ENCODE data around the gene SLC19A2.
A peak's percentile ranks its signal among the peaks of the same experiment; 100 is the strongest.
"Not testable (repeated sequence)": the region's sequence is repeated elsewhere in the genome, so short reads cannot be mapped to it uniquely, and the experiment has no call there.

SLC19A2 gene

DNA sequence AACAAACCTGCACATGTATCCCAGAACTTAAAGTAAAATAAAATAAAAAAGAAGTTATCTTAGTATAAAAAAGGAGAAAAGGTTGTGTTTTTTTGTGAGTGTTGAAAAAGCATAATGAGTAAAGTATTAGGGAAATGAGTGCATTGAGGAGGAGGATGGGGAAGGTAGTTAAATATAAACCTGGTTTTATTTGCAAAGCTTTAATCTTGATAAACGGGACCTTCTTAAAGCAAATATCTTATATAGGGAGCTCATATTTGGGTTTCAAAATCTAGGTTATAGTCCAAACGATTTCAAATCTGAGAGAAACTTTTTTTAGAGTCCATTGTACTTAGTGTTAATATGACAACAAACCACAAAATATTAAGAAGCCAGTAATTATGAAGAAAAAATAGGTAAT lies 21.7 kb upstream of the SLC19A2 start:
- H3K27me3 ChIP-seq (ENCODE audit: insufficient read depth, low read length) = no peaks in the 10 kb centered on the region
- H3K36me3 ChIP-seq (ENCODE audit: insufficient read depth, low read length) = no peaks in the 10 kb centered on the region
- no CpG with 5 or more reads among the region's 2 CpGs for WGBS
- no peak overlapping the region for H3K4me3 ChIP-seq (ENCODE audit: low read length)
- H3K27ac ChIP-seq (ENCODE audit: low read depth, low read length) = no peak overlapping the region
- no peak overlapping the region for H3K9ac ChIP-seq (ENCODE audit: low read depth, low read length)
- no peaks in the 10 kb centered on the region for H3K4me1 ChIP-seq (ENCODE audit: insufficient read depth, low read length)
- no peaks in the 10 kb centered on the region for H3K9me3 ChIP-seq (ENCODE audit: insufficient read depth, low read depth, low read length)

DNA sequence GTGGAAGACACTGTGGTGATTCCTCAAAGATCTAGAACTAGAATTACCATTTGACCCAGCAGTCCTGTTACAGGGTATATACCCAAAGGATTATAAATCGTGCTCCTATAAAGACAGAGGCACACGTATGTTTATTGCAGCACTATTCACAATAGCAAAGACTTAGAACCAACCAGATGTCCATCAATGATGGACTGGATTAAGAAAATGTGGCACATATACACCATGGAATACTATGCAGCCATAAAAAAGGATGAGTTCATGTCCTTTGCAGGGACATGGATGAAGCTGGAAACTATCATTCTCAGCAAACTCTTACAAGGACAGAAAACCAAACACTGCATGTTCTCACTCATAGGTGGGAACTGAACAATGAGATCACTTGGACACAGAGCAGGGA lies 17.9 kb upstream of the SLC19A2 start:
- H3K4me1 ChIP-seq (ENCODE audit: insufficient read depth, low read length); H3K27ac ChIP-seq (ENCODE audit: low read depth, low read length); H3K9ac ChIP-seq (ENCODE audit: low read depth, low read length); H3K4me3 ChIP-seq (ENCODE audit: low read length); H3K9me3 ChIP-seq (ENCODE audit: insufficient read depth, low read depth, low read length); H3K27me3 ChIP-seq (ENCODE audit: insufficient read depth, low read length); H3K36me3 ChIP-seq (ENCODE audit: insufficient read depth, low read length): not testable (repeated sequence)
- WGBS = 97% methylated on average over 2 of the region's 2 CpGs

DNA sequence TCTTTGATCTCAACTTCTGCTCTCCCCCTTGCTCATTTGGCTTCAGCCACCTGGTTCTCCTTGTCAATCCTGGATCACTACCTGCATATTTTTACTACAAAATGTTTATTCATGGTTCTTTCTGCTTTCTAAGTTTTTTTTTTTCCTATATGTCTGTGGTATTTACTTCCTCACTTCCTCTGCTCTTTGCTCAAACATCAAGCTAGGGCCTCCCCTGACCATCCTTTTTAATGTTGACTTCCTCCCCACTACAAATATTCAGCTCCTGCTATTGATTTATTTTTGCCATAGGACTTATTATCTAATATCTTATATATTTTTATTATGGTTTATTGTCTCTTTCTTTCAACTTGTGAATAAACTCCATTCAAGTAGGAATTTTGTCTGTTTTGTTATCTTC lies 14.1 kb upstream of the SLC19A2 start:
- no peak overlapping the region for H3K27ac ChIP-seq (ENCODE audit: low read depth, low read length)
- no peak overlapping the region for H3K9ac ChIP-seq (ENCODE audit: low read depth, low read length)
- H3K4me3 ChIP-seq (ENCODE audit: low read length) = no peak overlapping the region
- no peaks in the 10 kb centered on the region for H3K4me1 ChIP-seq (ENCODE audit: insufficient read depth, low read length)
- no peaks in the 10 kb centered on the region for H3K36me3 ChIP-seq (ENCODE audit: insufficient read depth, low read length)
- H3K9me3 ChIP-seq (ENCODE audit: insufficient read depth, low read depth, low read length) = no peaks in the 10 kb centered on the region
- H3K27me3 ChIP-seq (ENCODE audit: insufficient read depth, low read length) = no peaks in the 10 kb centered on the region

DNA sequence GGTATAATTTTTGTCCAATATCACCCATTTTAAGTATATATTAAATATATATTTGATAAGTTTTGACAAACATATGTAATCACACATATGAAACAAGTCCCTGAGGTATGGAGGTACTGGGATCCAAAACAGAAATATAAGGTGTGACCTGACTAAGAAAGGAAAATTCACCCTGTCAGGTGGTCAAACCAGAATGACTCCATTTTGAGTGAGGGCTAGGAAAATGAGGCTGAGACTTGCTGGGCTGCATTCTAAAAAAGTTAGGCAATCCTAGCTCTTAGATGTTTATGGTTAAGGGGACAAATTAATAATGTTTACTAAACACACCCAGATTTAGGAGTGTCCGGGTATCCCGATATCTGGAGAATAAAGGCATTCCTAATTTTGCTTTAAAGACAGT lies 11.6 kb upstream of the SLC19A2 start:
- H3K27ac ChIP-seq (ENCODE audit: low read depth, low read length) = no peak overlapping the region
- no peaks in the 10 kb centered on the region for H3K27me3 ChIP-seq (ENCODE audit: insufficient read depth, low read length)
- no peak overlapping the region for H3K4me3 ChIP-seq (ENCODE audit: low read length)
- H3K36me3 ChIP-seq (ENCODE audit: insufficient read depth, low read length) = no peaks in the 10 kb centered on the region
- no peaks in the 10 kb centered on the region for H3K4me1 ChIP-seq (ENCODE audit: insufficient read depth, low read length)
- no peak overlapping the region for H3K9ac ChIP-seq (ENCODE audit: low read depth, low read length)
- H3K9me3 ChIP-seq (ENCODE audit: insufficient read depth, low read depth, low read length) = no peaks in the 10 kb centered on the region
- WGBS = no CpG with 5 or more reads among the region's 2 CpGs

DNA sequence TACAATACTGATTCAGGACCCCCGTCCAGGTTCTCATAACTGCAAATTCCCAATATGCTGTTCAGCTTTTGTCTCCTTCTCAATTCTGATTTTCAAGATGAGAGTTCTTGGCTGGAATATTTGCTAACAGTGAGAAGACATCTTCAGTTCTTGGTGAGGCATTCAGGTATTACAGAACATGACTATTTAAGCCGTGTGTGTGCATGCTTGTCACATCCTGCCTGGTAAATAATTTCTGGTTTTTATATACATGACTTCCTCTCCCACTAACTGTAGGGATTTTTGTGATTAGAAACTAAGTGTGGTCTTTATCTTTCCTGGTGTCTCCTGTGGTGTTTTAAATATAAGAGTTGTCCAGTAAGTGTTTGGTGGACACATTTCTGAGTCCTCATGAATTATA lies 10.2 kb upstream of the SLC19A2 start:
- no peaks in the 10 kb centered on the region for H3K27me3 ChIP-seq (ENCODE audit: insufficient read depth, low read length)
- H3K36me3 ChIP-seq (ENCODE audit: insufficient read depth, low read length) = no peaks in the 10 kb centered on the region
- H3K4me1 ChIP-seq (ENCODE audit: insufficient read depth, low read length) = no peaks in the 10 kb centered on the region
- no peak overlapping the region for H3K9ac ChIP-seq (ENCODE audit: low read depth, low read length)
- H3K4me3 ChIP-seq (ENCODE audit: low read length) = no peak overlapping the region
- H3K27ac ChIP-seq (ENCODE audit: low read depth, low read length) = no peak overlapping the region
- 100% methylated on average over 2 of the region's 2 CpGs for WGBS
- no peaks in the 10 kb centered on the region for H3K9me3 ChIP-seq (ENCODE audit: insufficient read depth, low read depth, low read length)

DNA sequence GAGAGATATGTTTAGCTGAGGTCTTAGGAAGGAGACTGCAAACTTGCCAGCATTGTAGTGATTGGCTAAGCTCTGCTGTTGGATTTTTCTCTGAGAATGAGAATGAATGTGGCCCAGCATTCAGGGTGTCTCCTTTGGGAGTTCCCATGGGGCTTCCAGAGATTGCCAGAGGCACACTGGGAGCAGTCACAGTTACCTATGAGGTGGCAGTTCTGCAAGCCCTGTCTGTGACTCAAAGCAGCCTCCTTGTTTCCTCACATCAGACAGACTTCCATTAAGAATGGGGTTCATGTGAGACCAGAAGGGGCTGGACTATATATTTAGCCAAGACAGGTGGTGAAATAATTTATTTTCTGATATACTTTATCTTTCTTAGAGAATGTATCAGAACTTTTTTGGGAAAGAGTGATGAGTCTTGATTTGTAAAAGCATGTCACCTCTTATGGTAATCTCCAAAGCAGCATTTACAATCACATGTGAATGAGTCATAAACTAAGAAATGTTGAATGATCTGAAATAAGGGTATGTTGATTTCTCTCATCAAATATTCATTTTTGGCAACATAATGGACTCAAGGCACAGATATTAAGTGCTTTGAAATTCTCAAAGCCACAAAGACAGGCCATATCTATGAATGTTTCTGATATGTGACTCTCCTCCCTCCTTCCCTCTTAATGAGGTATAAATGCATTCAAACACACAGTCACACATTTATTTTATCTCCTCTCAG lies 9.5 kb upstream of the SLC19A2 start:
- no peaks in the 10 kb centered on the region for H3K9me3 ChIP-seq (ENCODE audit: insufficient read depth, low read depth, low read length)
- no peak overlapping the region for H3K27ac ChIP-seq (ENCODE audit: low read depth, low read length)
- H3K4me1 ChIP-seq (ENCODE audit: insufficient read depth, low read length) = no peaks in the 10 kb centered on the region
- no peaks in the 10 kb centered on the region for H3K36me3 ChIP-seq (ENCODE audit: insufficient read depth, low read length)
- no peak overlapping the region for H3K4me3 ChIP-seq (ENCODE audit: low read length)
- no peak overlapping the region for H3K9ac ChIP-seq (ENCODE audit: low read depth, low read length)
- no peaks in the 10 kb centered on the region for H3K27me3 ChIP-seq (ENCODE audit: insufficient read depth, low read length)

DNA sequence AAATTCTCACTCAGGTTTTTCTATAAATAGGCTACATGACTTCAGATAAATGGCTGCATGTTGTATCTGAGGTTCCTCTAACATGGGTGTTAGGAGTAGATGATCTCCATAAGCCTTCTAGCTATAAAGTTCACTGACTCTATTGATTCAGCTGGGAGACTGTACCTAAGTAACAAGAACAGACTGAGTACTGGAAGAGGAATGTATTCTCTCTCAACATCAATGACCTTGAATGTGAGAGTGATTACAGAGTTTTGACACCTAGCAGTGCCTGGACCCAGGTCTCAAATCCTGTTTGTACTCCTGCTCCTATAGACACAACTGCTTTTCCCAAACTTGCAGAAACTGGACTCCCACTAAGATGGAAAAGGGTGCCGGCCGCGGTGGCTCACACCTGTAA lies 8.6 kb upstream of the SLC19A2 start:
- Histone ChIP-seq H3K4me3 (ENCODE audit: low read length) (no peak overlapping the region), H3K27ac (ENCODE audit: low read depth, low read length) (no peak overlapping the region), H3K27me3 (ENCODE audit: insufficient read depth, low read length) (no peaks in the 10 kb centered on the region), H3K4me1 (ENCODE audit: insufficient read depth, low read length) (no peaks in the 10 kb centered on the region), H3K36me3 (ENCODE audit: insufficient read depth, low read length) (no peaks in the 10 kb centered on the region), H3K9me3 (ENCODE audit: insufficient read depth, low read depth, low read length) (no peaks in the 10 kb centered on the region), H3K9ac (ENCODE audit: low read depth, low read length) (no peak overlapping the region)
- 98% methylated on average over 3 of the region's 3 CpGs for WGBS

DNA sequence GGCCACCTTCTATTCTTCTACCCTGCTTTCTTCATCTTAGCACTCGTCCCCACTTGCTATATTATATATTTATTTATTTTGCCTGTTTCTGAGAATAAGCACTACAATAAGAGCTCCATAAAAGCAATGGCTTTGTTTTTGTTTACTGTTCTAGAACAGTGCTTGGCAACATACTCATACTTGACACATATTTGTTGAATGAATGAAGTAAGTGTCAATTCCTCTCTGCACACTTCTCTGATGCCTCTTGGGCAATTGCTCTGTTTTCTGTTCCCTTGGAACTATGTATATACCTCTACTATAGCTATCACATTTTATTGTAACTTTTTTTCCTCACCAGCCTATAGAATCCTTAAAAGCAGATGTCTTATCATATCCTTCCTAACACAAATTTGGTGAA lies 7.5 kb upstream of the SLC19A2 start:
- Histone ChIP-seq H3K27me3 (ENCODE audit: insufficient read depth, low read length) (no peaks in the 10 kb centered on the region), H3K4me1 (ENCODE audit: insufficient read depth, low read length) (peaks cover 1% of the 10 kb centered on the region; the same call in 1 of the 2 replicates), H3K9me3 (ENCODE audit: insufficient read depth, low read depth, low read length) (no peaks in the 10 kb centered on the region), H3K9ac (ENCODE audit: low read depth, low read length) (no peak overlapping the region), H3K4me3 (ENCODE audit: low read length) (no peak overlapping the region), H3K27ac (ENCODE audit: low read depth, low read length) (no peak overlapping the region), H3K36me3 (ENCODE audit: insufficient read depth, low read length) (no peaks in the 10 kb centered on the region)
- no CpG with 5 or more reads among the region's 1 CpG for WGBS

DNA sequence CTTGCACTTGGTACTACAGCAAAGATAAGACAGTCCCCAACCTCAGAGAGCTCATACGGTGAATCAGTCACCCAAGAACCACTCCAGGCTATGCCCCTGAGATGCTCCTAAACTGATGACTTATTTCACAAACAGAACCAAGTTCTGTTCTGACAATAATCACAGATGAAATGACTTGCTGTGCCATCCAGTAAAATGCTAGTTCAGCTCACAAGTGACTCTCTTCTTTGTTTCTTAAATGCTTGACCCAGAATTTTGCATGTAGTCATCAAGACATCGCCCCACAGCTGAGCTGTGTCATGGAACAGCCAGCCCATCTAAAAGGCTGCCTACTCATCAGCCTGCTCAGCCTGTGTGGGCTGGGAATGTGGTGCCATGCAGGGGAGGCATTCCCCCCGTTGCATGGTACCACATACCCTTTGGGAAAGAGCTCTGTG lies 6.1 kb upstream of the SLC19A2 start:
- 82% methylated on average over 3 of the region's 3 CpGs for WGBS
- H3K9ac ChIP-seq (ENCODE audit: low read depth, low read length) = no peak overlapping the region
- H3K4me1 ChIP-seq (ENCODE audit: insufficient read depth, low read length) = peaks cover 10% of the 10 kb centered on the region
- no peak overlapping the region for H3K27ac ChIP-seq (ENCODE audit: low read depth, low read length)
- H3K4me3 ChIP-seq (ENCODE audit: low read length) = no peak overlapping the region
- H3K9me3 ChIP-seq (ENCODE audit: insufficient read depth, low read depth, low read length) = no peaks in the 10 kb centered on the region
- no peaks in the 10 kb centered on the region for H3K36me3 ChIP-seq (ENCODE audit: insufficient read depth, low read length)
- H3K27me3 ChIP-seq (ENCODE audit: insufficient read depth, low read length) = no peaks in the 10 kb centered on the region

DNA sequence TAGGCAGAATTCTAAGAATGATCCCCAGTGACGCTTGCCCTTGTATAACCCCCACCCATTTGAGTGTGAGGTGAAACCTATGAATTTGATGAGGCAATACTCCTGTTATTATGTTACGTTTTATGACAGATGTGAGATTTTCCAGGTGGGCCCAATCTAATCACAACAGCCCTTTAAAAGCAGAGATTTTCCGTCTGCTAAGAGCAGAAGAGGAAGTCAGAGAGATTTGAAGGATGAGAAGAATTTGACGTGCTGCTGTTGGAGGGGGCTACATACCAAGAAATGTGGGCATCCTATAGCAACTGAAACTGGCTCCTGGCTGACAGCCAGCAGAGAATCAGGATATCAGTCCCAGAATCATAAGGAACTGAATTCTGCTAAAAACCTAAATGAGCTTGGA lies 2.4 kb upstream of the SLC19A2 start:
- Histone ChIP-seq H3K27ac (ENCODE audit: low read depth, low read length) (no peak overlapping the region), H3K4me3 (ENCODE audit: low read length) (no peak overlapping the region), H3K9me3 (ENCODE audit: insufficient read depth, low read depth, low read length) (no peaks in the 10 kb centered on the region), H3K9ac (ENCODE audit: low read depth, low read length) (no peak overlapping the region), H3K36me3 (ENCODE audit: insufficient read depth, low read length) (no peaks in the 10 kb centered on the region), H3K4me1 (ENCODE audit: insufficient read depth, low read length) (peaks cover 32% of the 10 kb centered on the region), H3K27me3 (ENCODE audit: insufficient read depth, low read length) (no peaks in the 10 kb centered on the region)
- WGBS = 94% methylated on average over 4 of the region's 4 CpGs

DNA sequence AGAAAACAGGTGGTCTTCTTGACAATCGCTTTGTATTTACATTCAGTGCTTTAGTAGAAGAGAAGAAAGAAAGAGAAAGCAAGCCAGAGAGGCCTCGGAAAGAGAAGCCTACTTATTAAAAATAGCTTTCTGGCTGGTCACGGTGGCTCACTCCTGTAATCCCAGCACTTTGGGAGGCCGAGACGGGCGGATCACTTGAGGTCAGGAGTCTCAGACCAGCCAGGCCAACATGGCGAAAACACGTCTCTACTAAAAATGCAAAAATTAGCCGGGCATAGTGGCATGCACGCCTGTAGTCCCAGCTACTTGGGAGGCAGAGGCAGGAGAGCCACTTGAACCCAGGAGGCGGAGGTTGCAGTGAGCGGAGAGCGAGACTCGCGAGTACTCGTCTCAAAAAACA lies 1.8 kb upstream of the SLC19A2 start:
- Histone ChIP-seq H3K9ac (ENCODE audit: low read depth, low read length) (no peak overlapping the region), H3K27me3 (ENCODE audit: insufficient read depth, low read length) (no peaks in the 10 kb centered on the region), H3K4me1 (ENCODE audit: insufficient read depth, low read length) (peaks cover 36% of the 10 kb centered on the region), H3K4me3 (ENCODE audit: low read length) (no peak overlapping the region; the same call in 1 of the 2 replicates), H3K27ac (ENCODE audit: low read depth, low read length) (no peak overlapping the region), H3K9me3 (ENCODE audit: insufficient read depth, low read depth, low read length) (no peaks in the 10 kb centered on the region), H3K36me3 (ENCODE audit: insufficient read depth, low read length) (no peaks in the 10 kb centered on the region)
- WGBS = 92% methylated on average over 16 of the region's 16 CpGs

DNA sequence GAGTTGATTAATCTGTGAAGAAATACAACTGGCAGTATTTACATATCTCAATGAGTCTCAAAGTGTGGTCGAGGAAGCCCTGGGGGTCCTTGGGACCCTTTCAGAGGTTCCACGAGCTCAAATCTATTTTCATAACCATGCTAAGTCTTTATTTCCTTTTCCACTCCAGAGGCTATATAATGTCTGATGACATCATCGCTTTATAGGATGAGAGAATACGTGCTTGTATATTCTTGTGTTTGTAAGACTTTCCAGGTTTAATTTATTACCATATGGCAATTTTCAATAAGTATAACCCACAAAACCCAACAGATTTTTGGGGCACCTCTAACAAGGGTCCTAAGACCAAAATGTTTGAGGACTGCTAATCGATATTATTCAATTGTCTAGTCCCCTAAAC lies 1.4 kb upstream of the SLC19A2 start:
- Histone ChIP-seq H3K27ac (ENCODE audit: low read depth, low read length) (no peak overlapping the region), H3K36me3 (ENCODE audit: insufficient read depth, low read length) (no peaks in the 10 kb centered on the region), H3K9me3 (ENCODE audit: insufficient read depth, low read depth, low read length) (no peaks in the 10 kb centered on the region), H3K9ac (ENCODE audit: low read depth, low read length) (no peak overlapping the region), H3K27me3 (ENCODE audit: insufficient read depth, low read length) (no peaks in the 10 kb centered on the region), H3K4me3 (ENCODE audit: low read length) (peak overlapping the region; percentile 83), H3K4me1 (ENCODE audit: insufficient read depth, low read length) (peaks cover 38% of the 10 kb centered on the region)
- WGBS = 93% methylated on average over 3 of the region's 5 CpGs

Measured in HUES64 (cell line).